PC-3 (cell line): Measurements from ENCODE around the gene TREH.

Experiments used
- CTCF ChIP-seq: fragments of 300-600 bp; sonication (generic); conservative IDR thresholded peaks from 2 replicates; pipeline ENCODE4 v1.5.1; 2017; ENCODE audit warnings: antibody characterized with exemption, low read depth, mild to moderate bottlenecking, low read length
- EZH2 ChIP-seq: fragments of 300-600 bp; sonication (generic); IDR thresholded peaks from one replicate; pipeline ENCODE4 v1.6.1; 2017; ENCODE audit warnings: antibody characterized with exemption, mild to moderate bottlenecking, low read length; ENCODE audit not compliant: unreplicated experiment

GRCh38 chr11:118646393-118646792 is 33.1 kb downstream of the TREH start:
- TF ChIP-seq CTCF (no peak), EZH2 (no peak)
